Suppressor macrophage treated with lipopolysaccharide for 1 hour (primary cell): ENCODE measurements around the gene CRYBG2.
"Not testable (repeated sequence)": the region's sequence is repeated elsewhere in the genome, so short reads cannot be mapped to it uniquely, and the experiment has no call there.

Experiments
- DNase-seq, 3 donors: peaks; one replicate each; pipeline ENCODE4 v3.0.0-alpha.2; 2020 to 2022

CRYBG2 gene

DNA sequence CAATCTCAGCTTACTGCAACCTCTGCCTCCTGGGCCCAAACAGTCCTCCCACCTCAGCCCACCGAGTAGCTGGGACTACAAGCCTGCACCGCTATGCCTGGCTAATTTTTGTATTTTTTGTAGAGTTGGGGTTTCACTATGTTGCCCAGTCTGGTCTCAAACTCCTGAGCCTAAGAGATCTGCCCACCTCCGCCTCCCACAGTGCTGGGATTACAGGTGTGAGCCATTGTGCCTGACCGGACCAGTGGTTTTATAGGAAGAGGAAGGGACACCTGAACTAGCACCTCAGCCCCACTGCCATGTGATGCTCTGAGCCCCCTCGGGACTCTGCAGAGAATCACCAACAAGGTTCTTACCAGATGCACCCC, 4.1 kb downstream of the CRYBG2 start:
- no peak for DNase-seq

DNA sequence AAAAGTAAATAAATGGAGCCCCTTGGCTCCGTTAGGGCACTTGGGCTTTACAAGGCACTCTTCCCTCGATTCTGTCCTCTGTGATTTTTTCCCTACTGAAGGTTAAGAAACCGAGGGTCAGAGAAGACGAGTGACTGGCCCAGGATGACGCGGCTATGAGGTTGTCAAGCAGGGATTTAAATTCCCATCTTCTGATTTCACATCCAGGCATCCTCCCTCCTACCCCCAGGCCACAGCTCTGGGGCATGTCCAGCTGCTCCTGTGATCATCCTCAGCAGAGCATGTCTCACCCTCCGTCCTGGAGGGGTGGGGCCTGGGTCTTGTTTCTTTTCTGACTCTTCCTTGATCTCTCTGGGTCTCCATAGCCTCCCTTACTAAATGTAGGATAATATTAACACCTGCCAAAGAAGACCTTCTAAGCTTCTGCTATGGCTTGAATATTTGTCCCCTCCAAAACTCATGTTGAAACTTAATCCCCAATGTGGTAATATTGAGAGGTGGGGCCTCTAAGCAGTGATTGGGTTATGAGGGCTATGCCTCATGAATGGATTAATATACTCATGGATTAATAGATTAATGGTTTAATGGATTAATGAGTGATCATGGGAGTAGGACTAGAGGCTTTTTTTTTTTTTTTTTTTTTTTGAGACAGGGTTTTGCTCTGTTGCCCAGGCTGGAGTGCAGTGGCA, 4.6 kb downstream of the CRYBG2 start:
- no peak for DNase-seq

DNA sequence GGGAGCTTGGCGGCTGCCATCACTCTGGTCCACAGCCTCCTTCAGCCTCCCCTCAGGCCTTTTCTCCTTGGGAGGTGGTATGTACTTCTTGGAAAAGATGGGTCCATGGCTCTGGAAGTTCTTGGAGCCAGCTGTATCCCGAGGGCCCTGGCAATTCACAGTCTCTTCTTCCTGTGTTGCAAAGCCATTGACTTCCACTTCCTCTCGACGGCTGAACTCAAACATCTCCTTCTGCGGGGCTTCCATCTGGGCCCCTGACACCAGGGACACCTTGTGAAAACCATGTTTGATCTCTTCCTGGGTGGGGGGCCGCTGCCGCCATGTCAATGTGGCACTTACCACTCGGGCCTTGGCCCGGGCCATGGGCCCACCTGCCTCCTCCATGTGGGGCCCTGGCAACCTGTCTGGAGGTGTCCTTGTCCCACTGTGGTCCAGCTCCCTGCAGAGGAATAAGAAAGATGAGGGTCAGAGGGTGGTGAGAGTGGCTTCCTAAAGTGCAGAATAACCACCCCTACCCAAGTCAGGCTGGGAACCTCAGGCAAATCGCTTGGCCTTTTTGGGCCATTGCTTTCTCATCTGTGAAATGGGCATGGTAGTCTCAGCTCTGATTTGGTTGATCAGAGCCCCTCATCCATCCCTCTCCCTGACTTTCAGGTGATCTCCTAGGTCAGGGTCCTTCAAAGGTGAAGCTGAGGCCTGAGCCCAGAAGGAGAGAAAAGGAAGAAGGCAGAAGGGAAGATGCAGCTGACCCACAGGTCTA, 7.5 kb downstream of the CRYBG2 start:
- peak in 1 of 3 donors; percentile 20 for DNase-seq

DNA sequence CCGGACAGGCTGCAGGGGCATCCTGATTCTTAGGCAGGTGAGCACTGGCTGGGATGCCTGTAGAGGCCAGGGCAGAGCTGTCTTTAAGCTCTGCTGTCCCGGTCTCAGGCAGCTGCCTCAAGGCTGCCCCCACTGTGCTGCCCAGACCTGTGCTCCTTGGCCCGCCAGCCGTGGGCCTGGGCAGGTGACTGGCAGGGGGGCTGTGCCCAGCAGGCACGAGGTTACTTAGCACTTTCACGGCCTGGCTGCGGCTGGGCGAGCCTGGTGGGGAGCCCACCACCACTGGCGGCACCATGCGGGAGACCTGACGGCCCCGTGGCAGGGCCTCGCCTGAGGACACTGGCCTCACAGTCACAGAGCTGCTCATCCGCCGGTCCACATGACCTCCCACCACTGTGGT, 8.2 kb downstream of the CRYBG2 start:
- no peak for DNase-seq

DNA sequence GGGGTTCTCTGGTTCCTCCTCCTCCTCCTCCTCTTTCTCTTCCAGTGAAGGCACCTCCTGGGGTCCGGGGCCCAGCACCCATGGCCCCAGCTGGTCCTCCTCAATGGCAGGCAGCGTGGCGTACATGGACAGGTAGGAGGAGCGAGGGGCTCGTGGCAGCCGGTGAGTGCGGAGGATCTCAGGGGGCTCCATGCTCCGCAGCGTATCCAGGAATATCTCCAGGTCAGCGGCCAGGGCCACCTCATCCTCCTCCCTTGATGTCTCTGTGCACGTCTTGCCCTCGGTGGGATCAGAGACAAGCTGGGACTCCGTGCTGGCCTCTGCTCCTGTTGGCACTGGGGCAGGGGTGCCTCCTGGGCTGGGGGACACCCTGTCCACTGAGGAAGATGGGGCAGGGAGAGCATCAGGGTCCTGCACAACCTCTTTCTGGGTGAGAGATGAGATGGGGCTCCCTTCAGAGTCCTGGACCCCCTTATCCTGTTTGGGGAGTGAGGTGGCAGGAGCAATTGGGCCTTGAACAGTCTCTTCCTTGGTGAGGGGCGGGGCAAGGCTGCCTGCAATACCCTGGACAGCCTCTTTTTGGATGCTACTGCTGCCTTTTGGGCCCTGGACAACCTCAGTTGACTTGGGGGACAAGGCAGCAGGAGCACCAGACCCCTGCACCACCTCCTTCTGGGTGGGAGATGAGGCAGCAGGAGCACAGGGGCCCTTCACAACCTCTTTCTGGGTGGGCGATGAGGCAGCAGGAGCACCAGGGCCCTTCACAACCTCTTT, 9.6 kb downstream of the CRYBG2 start:
- DNase-seq = no peak

DNA sequence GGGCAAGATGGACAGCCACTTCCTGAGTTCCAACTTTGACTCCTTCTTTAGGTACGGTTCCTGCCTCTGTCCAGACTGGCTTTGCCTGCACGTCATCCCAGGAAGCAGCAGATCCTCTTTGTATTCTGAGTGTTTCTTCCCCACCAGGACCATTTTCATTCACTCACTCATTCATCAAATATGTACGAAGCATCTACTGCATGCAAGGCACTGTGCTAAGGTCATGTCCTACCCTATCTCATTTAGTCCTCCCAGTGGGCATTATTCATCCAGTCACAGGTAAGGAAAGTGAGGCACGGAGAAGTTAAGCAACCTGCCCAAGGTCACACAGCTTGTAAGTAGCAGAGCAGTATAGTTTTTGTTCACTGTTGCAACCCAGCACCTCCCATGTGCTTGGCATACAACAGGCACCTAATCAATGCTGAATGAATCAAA, 13.9 kb downstream of the CRYBG2 start:
- no peak for DNase-seq

DNA sequence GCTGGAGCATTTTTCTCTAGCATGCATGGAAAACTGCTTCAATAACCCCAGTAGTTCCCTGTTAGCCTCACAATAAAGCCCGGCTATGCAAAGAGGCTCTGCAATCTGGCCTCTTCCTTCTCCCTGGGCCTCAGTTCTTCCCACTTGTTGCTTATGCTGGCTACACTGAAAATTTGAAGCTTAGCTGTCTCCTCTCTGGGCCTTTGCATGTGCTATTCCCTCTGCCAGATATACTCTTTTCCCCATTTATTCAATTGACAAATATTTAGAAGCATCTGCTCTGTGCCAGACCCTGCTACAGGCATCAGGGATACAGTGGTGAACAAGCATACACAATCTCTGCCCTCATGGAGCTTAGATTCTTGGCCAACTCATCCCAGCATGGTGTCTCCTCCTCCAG, 15.3 kb downstream of the CRYBG2 start:
- DNase-seq = no peak

DNA sequence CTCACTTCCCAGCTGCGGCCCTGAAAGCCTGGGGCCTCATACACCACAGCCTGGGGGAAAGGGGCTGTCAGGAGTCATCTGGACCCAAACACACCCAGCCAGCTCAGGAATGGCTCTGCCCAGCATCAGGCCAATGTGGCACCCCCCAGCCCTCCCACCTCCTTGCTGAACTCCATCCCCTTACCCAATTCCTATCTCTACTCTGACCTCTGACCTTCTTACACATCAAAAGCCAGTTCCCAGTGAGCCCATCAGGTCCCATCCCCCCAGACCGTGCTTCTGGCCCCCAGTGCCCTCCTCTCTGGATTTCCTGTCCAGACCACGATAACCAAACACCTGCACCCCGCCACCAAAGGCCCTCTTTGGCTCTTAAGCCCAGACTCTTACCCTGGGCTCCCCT, 16.3 kb downstream of the CRYBG2 start:
- no peak for DNase-seq

DNA sequence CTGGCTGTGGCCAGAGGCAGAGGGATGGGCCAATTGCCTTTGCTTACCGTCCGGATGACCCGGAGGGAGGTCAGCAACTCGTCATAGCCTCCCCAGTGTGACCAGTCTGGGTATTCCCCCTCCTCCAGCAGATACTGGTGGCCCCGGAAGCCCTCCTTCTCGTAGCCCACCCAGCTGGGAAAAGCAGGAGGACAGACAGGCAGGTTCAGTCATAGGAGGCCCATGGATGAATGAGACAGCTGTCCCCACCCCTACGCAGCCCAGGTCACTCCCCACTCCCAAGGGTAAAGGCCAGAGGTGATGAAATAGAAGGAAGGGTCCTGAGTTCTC, 16.8 kb downstream of the CRYBG2 start:
- no peak for DNase-seq

DNA sequence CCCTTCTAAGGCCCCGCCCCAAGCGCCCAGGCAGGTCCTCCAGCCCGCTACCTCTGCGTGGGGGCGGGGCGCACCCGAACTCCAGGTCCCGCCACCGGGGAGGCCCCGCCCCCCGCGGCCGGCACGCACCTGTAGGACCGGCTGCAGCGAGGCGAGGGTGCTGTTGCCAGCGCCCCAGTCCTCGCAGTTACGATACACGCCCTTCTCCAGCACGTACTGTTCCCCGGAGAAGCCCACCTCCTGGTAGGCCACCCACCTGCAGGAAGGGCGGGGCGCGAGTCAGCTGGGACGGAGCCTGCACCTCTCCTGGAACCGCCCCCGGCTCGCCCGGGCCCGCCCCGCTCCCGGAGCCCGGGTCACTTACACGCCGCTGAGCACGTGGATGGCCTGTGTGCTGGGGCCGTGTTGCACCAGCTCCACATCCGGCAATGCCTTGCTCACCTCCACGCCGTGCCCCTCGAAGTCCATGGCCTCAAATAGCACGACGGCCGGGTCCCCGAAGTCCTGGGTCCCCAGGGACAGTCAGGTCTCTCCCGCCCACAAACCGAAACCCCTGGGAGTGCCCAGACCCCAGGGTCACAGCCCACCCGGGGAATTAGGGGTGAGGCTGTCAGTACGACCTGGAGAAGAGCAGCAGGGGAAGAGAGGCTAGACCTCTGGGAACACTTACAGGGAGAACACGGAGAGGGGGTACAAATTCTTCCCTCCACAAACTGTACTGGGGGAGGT, 17.3 kb downstream of the CRYBG2 start:
- DNase-seq = peak; percentile 49 to 76 (median 55)

DNA sequence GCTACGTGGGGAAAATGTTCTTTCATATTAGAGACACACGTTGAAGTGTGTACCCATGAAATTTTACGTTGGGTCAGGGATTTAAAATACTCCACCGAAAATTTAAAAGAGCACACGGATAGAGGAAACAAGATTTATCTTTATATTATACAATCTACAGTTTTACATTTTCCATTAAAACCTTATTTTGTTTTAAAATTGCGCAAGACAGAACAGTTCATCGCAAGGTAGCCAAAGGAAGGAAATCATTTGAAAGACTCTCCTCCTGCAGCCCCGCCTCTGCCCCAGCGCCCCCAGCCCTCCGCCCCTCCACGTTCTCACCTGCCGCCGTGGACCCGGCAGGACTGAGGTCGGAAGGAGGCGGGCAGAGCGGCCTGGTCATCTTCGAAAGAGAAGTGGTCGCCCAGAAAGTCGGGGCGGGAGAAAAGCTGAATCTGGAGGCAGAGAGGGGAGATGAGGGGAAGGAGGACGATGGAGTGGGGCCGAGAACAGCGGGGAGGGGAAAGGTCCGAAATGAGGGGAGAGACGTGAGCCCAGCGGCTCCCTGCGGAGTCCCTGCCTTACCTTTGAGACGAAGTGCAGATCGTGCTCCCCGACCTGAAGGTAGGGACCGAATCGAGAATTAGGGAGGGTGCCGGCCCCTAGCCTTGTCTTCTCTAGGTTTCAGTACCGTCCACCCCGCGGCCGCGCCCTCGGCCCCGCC, 18.0 kb downstream of the CRYBG2 start:
- no peak for DNase-seq

DNA sequence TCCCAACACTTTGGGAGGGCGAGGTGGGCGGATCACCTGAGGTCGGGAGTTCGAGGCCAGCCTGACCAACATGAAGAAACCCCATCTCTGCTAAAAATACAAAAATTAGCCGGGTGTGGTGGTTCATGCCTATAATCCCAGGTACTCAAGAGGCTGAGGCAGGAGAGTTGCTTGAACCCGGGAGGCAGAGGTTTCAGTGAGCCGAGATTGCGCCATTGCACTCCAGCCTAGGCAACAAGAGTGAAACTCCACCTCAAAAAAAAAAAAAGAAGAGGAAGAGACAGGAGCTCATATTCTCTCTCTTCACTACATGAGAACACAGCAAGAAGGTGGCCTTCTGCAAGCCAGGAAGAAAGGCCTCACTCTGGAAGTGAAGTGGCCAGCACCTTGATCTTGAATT, 20.6 kb downstream of the CRYBG2 start:
- not testable (repeated sequence) for DNase-seq

DNA sequence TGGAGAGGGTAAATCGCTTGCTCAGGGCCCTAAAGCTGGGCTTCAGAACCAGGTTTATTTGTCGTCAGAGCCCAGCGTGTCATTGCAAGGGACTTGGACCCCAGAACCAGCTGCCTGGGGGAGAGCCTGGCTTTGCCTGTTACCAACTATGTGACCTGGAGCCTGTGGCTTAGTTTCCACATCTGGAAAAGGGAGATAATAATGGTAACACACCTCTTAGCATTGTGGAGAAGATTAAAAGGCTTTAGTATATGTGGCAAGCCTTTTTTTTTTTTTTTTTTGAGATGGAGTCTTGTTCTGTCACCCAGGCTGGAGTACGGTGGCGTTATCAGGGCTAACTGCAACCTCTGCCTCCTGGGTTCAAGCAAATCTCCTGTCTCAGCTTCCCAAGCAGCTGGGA, 23.7 kb downstream of the CRYBG2 start:
- no peak for DNase-seq

DNA sequence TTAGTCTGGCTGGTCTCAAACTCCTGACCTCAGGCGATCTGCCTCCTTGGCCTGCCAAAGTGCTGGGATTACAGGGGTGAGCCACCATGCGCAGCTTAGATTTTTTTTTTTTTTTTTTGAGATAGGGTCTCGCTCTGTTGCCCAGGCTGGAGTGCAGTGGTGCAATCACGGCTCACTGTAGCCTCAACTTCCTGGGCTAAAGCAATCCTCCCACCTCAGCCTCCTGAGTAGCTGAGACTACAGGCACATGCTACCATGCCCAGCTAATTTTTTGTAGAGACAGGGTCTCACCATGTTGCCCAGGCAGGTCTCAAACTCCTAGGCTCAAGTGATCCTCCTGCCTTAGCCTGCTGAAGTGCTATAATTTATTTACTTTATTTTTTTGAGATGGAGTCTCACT, 24.6 kb downstream of the CRYBG2 start:
- not testable (repeated sequence) for DNase-seq

DNA sequence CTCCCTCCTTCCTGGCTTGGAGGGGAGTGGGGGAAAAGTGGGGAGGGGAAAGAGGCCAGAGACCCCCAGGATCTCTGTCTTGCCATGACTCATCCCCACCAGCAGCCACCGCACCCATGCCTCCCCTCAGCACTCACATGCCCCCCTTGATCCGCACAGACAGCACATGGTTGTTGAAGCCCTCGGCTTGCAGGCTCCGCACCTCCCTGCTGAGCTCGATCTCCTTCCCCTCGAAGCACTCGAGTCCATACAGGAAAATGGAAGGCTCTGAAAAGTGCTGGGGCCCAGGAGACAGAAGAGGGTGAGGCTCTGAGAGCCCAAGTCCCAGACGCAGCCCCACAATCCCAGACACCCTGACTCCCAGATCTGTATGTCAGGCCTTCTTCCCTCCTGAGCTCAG, 25.3 kb downstream of the CRYBG2 start:
- DNase-seq = no peak

DNA sequence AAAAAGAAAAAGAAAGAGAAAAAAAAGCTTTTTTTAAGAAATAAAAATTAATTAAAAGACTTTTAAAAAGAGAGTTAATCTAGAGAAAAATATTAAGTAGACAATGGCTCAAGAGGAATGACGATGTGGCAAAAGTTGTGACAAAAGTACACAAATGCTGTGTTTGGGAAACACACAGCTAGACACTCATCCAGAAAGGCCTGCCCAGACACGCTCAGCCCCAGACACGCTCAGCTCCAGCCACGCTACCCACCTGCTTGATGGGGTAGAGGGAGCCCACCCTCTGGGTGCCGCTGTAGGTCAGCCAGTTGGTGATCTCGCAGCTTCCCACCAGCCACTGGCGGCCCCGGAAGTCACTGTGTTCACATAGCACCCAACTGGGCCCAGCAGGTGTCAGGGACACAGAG, 26.0 kb downstream of the CRYBG2 start:
- DNase-seq = no peak

DNA sequence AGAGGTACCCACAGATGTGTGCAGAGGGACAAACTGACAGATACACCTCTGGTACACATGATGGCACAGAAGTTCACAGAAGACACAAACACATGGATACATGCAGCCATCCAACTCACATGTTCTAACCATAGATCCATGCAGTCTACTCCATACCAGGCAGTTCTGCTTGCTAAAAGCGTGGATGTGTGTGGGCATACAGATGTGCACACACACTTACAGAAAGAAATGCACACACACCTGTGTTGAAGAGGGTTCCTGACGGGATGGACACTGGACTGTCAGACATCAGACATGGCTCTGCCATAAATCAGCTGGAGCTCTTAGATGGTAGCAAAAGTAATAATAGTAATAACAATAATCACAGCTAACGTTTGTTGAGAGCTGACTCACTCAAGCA, 29.4 kb downstream of the CRYBG2 start:
- no peak for DNase-seq

DNA sequence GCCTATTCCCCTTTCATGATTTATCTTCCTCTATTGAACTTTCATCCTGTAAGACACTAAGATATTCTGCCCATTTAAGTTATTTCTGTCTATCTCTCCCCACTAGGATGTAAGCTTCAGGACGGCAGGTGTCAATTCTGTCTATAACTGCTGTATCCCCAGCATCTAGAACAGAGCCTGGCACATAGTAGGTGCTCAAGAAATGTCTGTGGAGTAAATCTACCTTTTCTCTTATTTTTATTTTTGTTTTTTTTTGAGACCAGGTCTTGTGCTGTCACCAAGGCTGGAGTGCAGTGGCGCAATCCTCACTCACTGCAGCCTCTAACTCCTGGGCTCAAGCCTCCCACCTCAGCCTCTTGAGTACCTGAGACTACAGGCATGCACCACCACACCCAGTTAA, 30.5 kb downstream of the CRYBG2 start:
- DNase-seq = no peak

DNA sequence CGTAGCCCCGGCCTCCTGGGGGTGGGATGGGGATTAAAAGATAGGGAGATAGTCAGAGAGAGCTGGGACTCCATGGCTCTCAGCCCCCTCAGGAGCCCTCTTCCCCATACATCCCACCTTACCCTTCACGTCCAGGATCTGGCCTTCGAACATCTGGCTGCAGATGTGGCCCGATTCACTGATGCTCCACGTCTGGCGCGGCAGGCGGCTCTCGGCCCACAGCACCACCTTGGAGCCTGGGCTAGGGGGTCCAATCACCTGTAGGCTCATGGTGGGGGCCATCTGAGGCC, 31.9 kb downstream of the CRYBG2 start:
- DNase-seq = no peak

DNA sequence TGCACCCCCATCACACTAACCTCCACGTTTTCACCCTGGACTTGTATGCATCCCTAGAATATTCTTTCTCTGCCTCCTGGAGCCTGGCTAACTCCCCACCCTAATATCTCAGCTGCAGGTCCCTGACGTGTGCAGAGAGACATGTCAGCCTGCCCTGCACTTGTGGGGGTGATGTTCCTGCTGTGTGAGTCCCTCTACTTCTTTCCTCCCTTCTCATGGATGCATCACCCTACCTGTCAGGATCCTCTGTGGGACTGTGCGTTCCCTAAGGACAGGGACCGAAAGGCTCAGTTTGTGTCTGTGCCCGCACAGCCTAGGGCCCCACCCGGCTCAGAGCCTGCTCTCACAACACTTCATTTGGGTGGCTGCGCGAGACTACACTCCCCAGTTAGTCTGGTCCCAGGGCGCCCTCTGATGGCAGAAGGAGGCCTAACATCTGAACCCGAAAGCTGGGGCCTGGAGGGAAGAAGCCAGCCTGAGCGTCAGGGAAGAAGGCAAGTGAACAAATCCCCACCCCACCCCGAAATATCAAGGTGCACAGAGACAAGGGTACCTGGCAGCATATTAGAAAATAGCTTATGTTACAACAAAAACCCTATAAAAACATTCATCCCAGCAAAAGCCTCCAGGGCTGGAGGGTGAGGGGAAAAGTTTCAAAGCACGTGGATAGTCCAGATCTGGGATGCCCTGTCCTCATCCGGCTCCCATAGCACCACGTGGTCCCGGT, 32.5 kb downstream of the CRYBG2 start:
- DNase-seq = peak; percentile 88 to 94 (median 93)

DNA sequence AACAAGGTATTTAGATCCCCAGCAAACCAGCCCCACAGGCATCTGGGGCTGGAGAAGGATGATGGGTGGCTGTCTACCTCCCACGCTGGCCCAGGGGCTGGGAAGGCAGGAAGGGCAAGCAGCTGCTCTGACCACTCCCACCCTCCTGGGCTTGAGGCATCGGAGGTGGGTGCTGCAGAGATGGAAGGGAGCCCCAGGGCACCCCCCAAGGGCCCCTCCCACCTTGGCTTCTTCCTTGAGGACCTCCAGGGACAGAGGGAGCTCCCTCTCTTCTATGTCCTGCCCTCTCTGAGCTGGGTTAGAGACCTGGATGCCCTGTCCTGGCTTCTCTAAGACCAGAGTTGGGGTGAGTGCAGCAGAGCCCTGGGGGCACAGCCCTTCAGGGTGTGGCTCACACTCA, 33.0 kb downstream of the CRYBG2 start:
- no peak for DNase-seq
